Endothelial cell (in vitro differentiated cells): Measurements from ENCODE around the gene CNTN4. TPM values are rescaled to one million over a fixed set of nuclear protein-coding genes. Genes with fewer than 3 reads are reported as not detected.

Experiments used
- DNase-seq: peaks from one replicate; pipeline ENCODE4 v3.0.0; 2021; ENCODE audit warnings: low spot score
- H3K27ac Mint-ChIP-seq: one replicate; pipeline ENCODE4 v1.8.0; 2021; ENCODE audit warnings: mixed read lengths, inconsistent platforms; ENCODE audit not compliant: unreplicated experiment
- H3K27me3 Mint-ChIP-seq: one replicate; pipeline ENCODE4 v1.8.0; 2021; ENCODE audit warnings: mild to moderate bottlenecking, moderate library complexity, mixed read lengths, inconsistent platforms; ENCODE audit not compliant: unreplicated experiment
- H3K36me3 Mint-ChIP-seq: one replicate; pipeline ENCODE4 v1.8.0; 2021; ENCODE audit warnings: mild to moderate bottlenecking, low read depth, mixed read lengths, inconsistent platforms; ENCODE audit not compliant: unreplicated experiment
- H3K4me1 Mint-ChIP-seq: one replicate; pipeline ENCODE4 v1.8.0; 2021; ENCODE audit warnings: mild to moderate bottlenecking, mixed read lengths, inconsistent platforms; ENCODE audit not compliant: unreplicated experiment
- H3K4me3 Mint-ChIP-seq: one replicate; pipeline ENCODE4 v1.8.0; 2021; ENCODE audit warnings: mild to moderate bottlenecking, mixed read lengths, inconsistent platforms; ENCODE audit not compliant: unreplicated experiment
- H3K9me3 Mint-ChIP-seq: one replicate; pipeline ENCODE4 v1.8.0; 2021; ENCODE audit warnings: mixed read lengths, inconsistent platforms; ENCODE audit not compliant: unreplicated experiment
- CTCF ChIP-seq: fragments of 200-600 bp; sonication (generic); IDR thresholded peaks from one replicate; pipeline ENCODE4 v1.5.0; 2021; ENCODE audit warnings: antibody characterized with exemption; ENCODE audit not compliant: unreplicated experiment
- total RNA-seq: library from RNA; stranded (reverse); fragmentation: NEBNext Ultra II Directional; extraction: Animal tissue kit (Norgen Biotek cat#: 25700); gene quantifications from one replicate; pipeline ENCODE4 v1.2.1, GENCODE V29; 2021; ENCODE audit not compliant: unreplicated experiment

Gene CNTN4
- total RNA-seq, 1 donor from 2014 or later: not detected

GRCh38 chr3:2454865-2455264 lies 356.2 kb downstream of the CNTN4 start:
- no peaks in the 10 kb centered on the region for H3K4me1 Mint-ChIP-seq
- H3K27ac Mint-ChIP-seq: no peak overlapping the region
- peaks cover 21% of the 10 kb centered on the region for H3K9me3 Mint-ChIP-seq
- H3K27me3 Mint-ChIP-seq: peaks cover 3% of the 10 kb centered on the region
- no peak overlapping the region for H3K4me3 Mint-ChIP-seq
- H3K36me3 Mint-ChIP-seq: no peaks in the 10 kb centered on the region
- no peak for TF ChIP-seq CTCF
- no peak for DNase-seq

- Mint-ChIP-seq H3K36me3 (no peaks in the 10 kb centered on the region), H3K4me1 (no peaks in the 10 kb centered on the region)
These were observed 358.1 kb downstream of the CNTN4 start for GRCh38 chr3:2456788-2457187.

DNA sequence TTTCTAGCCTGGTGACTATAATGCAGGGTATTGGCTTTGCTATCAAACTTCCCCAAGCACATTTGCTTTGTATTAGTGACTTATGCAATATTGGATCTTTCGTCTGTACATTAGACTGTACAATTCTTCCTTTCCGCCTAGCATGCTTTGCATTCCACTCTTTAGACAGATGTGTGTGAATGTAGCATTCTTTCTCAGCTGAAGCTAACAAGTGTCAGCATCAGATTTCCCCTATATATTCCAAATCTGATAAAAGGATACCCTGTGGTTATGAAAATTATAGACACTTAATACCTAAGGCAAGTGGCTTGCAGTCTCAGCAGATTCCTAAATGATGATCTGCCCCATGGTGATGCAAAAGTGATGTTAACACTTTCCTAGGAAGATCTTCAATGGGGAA lies 360.1 kb downstream of the CNTN4 start:
- Mint-ChIP-seq H3K4me3 (no peak overlapping the region), H3K9me3 (peaks cover 8% of the 10 kb centered on the region), H3K4me1 (no peaks in the 10 kb centered on the region), H3K36me3 (no peaks in the 10 kb centered on the region), H3K27me3 (peaks cover 3% of the 10 kb centered on the region), H3K27ac (no peak overlapping the region)
- TF ChIP-seq CTCF: no peak
- DNase-seq: no peak

More at GRCh38 chr3:2456788-2457187, 358.1 kb downstream of the CNTN4 start:
- Mint-ChIP-seq H3K4me3 (no peak overlapping the region), H3K27me3 (peaks cover 3% of the 10 kb centered on the region), H3K27ac (no peak overlapping the region), H3K9me3 (peaks cover 16% of the 10 kb centered on the region)
- no peak for DNase-seq
- no peak for TF ChIP-seq CTCF

DNA sequence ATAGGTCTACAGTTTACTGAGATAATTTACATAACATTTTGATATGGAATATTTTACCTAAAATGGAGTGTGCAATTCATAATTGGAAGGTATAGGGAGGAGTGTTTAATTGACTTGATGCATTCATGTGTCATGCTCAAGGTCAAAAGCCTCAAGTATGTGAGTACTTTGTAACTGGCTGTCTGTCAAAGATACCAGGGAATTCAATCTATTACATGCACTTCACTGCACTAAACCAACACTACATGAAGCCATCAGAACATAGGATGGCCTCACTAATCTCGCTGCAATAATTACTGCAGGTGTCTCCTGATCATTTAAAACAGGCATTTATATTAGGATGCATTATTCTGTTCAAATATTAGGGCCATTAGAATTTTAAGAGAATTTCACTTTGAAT lies 367.2 kb downstream of the CNTN4 start:
- no peak overlapping the region for H3K4me3 Mint-ChIP-seq
- peaks cover 29% of the 10 kb centered on the region for H3K9me3 Mint-ChIP-seq
- DNase-seq: no peak
- no peak for TF ChIP-seq CTCF
- H3K27ac Mint-ChIP-seq: no peak overlapping the region
- no peaks in the 10 kb centered on the region for H3K27me3 Mint-ChIP-seq
- no peaks in the 10 kb centered on the region for H3K4me1 Mint-ChIP-seq
- peaks cover 5% of the 10 kb centered on the region for H3K36me3 Mint-ChIP-seq

- TF ChIP-seq CTCF: no peak
- peaks cover 50% of the 10 kb centered on the region for H3K9me3 Mint-ChIP-seq
- no peak overlapping the region for H3K4me3 Mint-ChIP-seq
- peaks cover 2% of the 10 kb centered on the region for H3K27me3 Mint-ChIP-seq
- H3K36me3 Mint-ChIP-seq: peaks cover 10% of the 10 kb centered on the region
- no peak for DNase-seq
- no peak overlapping the region for H3K27ac Mint-ChIP-seq
- H3K4me1 Mint-ChIP-seq: no peaks in the 10 kb centered on the region
These were observed 370.1 kb downstream of the CNTN4 start for GRCh38 chr3:2468816-2469215.
